DMS114 treated with DMSO at 0.1 percent for 48 hours (cell line): ENCODE measurements around the gene KCTD1.

ENCODE experiments used
- DNase-seq: peaks from one replicate; lab custom pipeline; 2025; ENCODE audit not compliant: unreplicated experiment; lab: John Stamatoyannopoulos, UW

KCTD1 gene

GRCh38 chr18:26434887-26435286 lies 113.5 kb downstream of the KCTD1 start:
- no peak for DNase-seq

GRCh38 chr18:26432651-26433424 lies 115.5 kb downstream of the KCTD1 start:
- DNase-seq = no peak

GRCh38 chr18:26429535-26430226 lies 118.7 kb downstream of the KCTD1 start:
- no peak for DNase-seq

GRCh38 chr18:26425148-26425531 lies 123.2 kb downstream of the KCTD1 start:
- DNase-seq = no peak

- no peak for DNase-seq
These were observed 123.8 kb downstream of the KCTD1 start for GRCh38 chr18:26424428-26425147.

GRCh38 chr18:26422472-26423162 lies 125.7 kb downstream of the KCTD1 start:
- DNase-seq = no peak

- DNase-seq = no peak
These were observed 126.4 kb downstream of the KCTD1 start for GRCh38 chr18:26421931-26422330.

- no peak for DNase-seq
These were observed 126.8 kb downstream of the KCTD1 start for GRCh38 chr18:26421503-26421902.

GRCh38 chr18:26419746-26420145 lies 128.6 kb downstream of the KCTD1 start:
- DNase-seq = no peak

- no peak for DNase-seq
These were observed 130.1 kb downstream of the KCTD1 start for GRCh38 chr18:26418225-26418624.

GRCh38 chr18:26417190-26417589 lies 131.2 kb downstream of the KCTD1 start:
- no peak for DNase-seq

- no peak for DNase-seq
These were observed 131.7 kb downstream of the KCTD1 start for GRCh38 chr18:26416652-26417150.

GRCh38 chr18:26415631-26416030 lies 132.7 kb downstream of the KCTD1 start:
- no peak for DNase-seq

GRCh38 chr18:26414901-26415440 lies 133.4 kb downstream of the KCTD1 start:
- no peak for DNase-seq

GRCh38 chr18:26409091-26409490 lies 139.3 kb downstream of the KCTD1 start:
- DNase-seq = no peak

- DNase-seq = no peak
These were observed 140.4 kb downstream of the KCTD1 start for GRCh38 chr18:26407736-26408601.

- no peak for DNase-seq
These were observed 141.4 kb downstream of the KCTD1 start for GRCh38 chr18:26406854-26407517.

GRCh38 chr18:26406324-26406723 lies 142.0 kb downstream of the KCTD1 start:
- no peak for DNase-seq

GRCh38 chr18:26405190-26405801 lies 143.1 kb downstream of the KCTD1 start:
- DNase-seq = no peak
